K562 (cell line): ENCODE data around the gene UGT2A1. TPM values are rescaled to one million over a fixed set of nuclear protein-coding genes. Genes with fewer than 3 reads are reported as not detected.
"Not testable (repeated sequence)": the region's sequence is repeated elsewhere in the genome, so short reads cannot be mapped to it uniquely, and the experiment has no call there.

Experiments used
- ATAC-seq: fragments of 200-7000 bp; cut with Tn5 transposase; 3 replicates; pipeline ENCODE4 v1.9.1; 2020; ENCODE audit warnings: moderate library complexity
- BruUV-seq: library from RNA; stranded (reverse); fragments of 400-500 nt; replicated peaks from 2 replicates; lab custom pipeline; 2021; lab: Mats Ljungman, UMichigan
- CTCF ChIA-PET: fragments of 300-600 bp; formaldehyde crosslinking; extraction: SDS; loops from one replicate; lab custom pipeline; 2021; ENCODE audit warnings: low intra/inter-chr PET ratio; lab: Yijun Ruan, JAX
- POLR2A ChIA-PET: fragments of 300-600, 350-650 bp; sonication (Branson Sonifier 250); formaldehyde crosslinking; extraction: SDS; loops from one replicate; lab custom pipeline; 2021; ENCODE audit warnings: antibody characterized with exemption, inconsistent platforms; lab: Yijun Ruan, JAX
- DNase-seq, 4 experiments: peaks; one replicate each; pipeline versions ENCODE4 v3.0.0 to v3.0.0-alpha.2; 2011 to 2018; ENCODE audit warnings: low spot score in 3 of 4, mixed read lengths in 3 of 4; ENCODE audit errors: extremely low read depth in 1 of 4
- FAIRE-seq: peaks from 2 replicates; lab custom pipeline; 2011; peaks lifted over from hg19 to GRCh38; lab: Jason Lieb, UNC
- H2AFZ ChIP-seq: 2 replicates; pipeline ENCODE4 v1.6.0; 2011; ENCODE audit warnings: low read depth, low read length, control low read depth, inconsistent platforms
- H3K27ac ChIP-seq: fragments of 200-600 bp; 3 replicates; pipeline ENCODE4 v1.8.0; 2011; ENCODE audit warnings: low read depth, mild to moderate bottlenecking, control low read depth, inconsistent platforms, low read length, moderate library complexity, mixed read lengths; ENCODE audit errors: extremely low read depth
- H3K27me3 ChIP-seq, 2 experiments: fragments of 300-600 bp in 1 of 2; 2 replicates in 1 of 2; 3 replicates in 1 of 2; pipeline versions ENCODE4 v1.6.0 to v1.8.0; 2011; ENCODE audit warnings: inconsistent platforms in 2 of 2, low read length in 2 of 2, mild to moderate bottlenecking in 1 of 2, mixed read lengths in 1 of 2, moderate library complexity in 1 of 2; ENCODE audit not compliant: control insufficient read depth in 2 of 2, insufficient read depth in 2 of 2
- H3K36me3 ChIP-seq: fragments of 300-600 bp; 3 replicates; pipeline ENCODE4 v1.8.0; 2011; ENCODE audit warnings: mild to moderate bottlenecking, low read length, inconsistent platforms; ENCODE audit not compliant: control insufficient read depth, insufficient read depth
- H3K4me1 ChIP-seq, 2 experiments: fragments of 200-600 bp in 1 of 2; replicated peaks in 1 of 2; 2 replicates in 1 of 2; 3 replicates in 1 of 2; pipeline versions ENCODE4 v1.5.1 to v1.8.0; 2011; ENCODE audit warnings: inconsistent platforms in 2 of 2, low read length in 2 of 2, mild to moderate bottlenecking in 1 of 2, mixed read lengths in 1 of 2, moderate library complexity in 1 of 2; ENCODE audit not compliant: control insufficient read depth in 2 of 2, insufficient read depth in 2 of 2
- H3K4me2 ChIP-seq: 2 replicates; pipeline ENCODE4 v1.6.1; 2011; ENCODE audit warnings: low read length, control low read depth, inconsistent platforms, mixed read lengths; ENCODE audit not compliant: insufficient read depth
- H3K4me3 ChIP-seq: fragments of 200-600 bp; sonication (generic), shearing (Covaris generic); 2 replicates; pipeline ENCODE4 v1.5.1; 2016; ENCODE audit warnings: control low read depth, inconsistent platforms
- H3K79me2 ChIP-seq: fragments of 200-600 bp; 3 replicates; pipeline ENCODE4 v1.8.0; 2011; ENCODE audit warnings: low read length, inconsistent platforms; ENCODE audit not compliant: control insufficient read depth, insufficient read depth
- H3K9ac ChIP-seq, 2 experiments: 2 replicates each; pipeline versions ENCODE4 v1.6.0 to v1.6.1; 2011; ENCODE audit warnings: low read depth in 2 of 2, low read length in 2 of 2, control low read depth in 1 of 2, inconsistent platforms in 1 of 2, mild to moderate bottlenecking in 1 of 2, mixed read lengths in 1 of 2; ENCODE audit not compliant: insufficient read depth in 1 of 2
- H3K9me1 ChIP-seq: one replicate; pipeline ENCODE4 v1.6.0; 2011; ENCODE audit warnings: inconsistent platforms, mild to moderate bottlenecking, low read length, moderate library complexity; ENCODE audit not compliant: control insufficient read depth, insufficient read depth
- H3K9me3 ChIP-seq: replicated peaks from 2 replicates; pipeline ENCODE4 v1.5.1; 2011; ENCODE audit warnings: low read depth, low read length, inconsistent platforms; ENCODE audit not compliant: control insufficient read depth, insufficient read depth
- H4K20me1 ChIP-seq: replicated peaks from 2 replicates; pipeline ENCODE4 v1.6.1; 2011; ENCODE audit warnings: low read length, inconsistent platforms, mixed read lengths; ENCODE audit not compliant: control insufficient read depth, insufficient read depth
- ZNF644 ChIP-seq: fragments of 200-800 bp; sonication (Bioruptor generic); IDR thresholded peaks from 2 replicates; pipeline ENCODE4 v1.6.1; 2016; ENCODE audit warnings: low read depth, missing genetic modification characterization, missing compliant biosample characterization
- WGBS: fragments of 100-300 bp; shearing (Covaris generic); methylation state at CpG from one replicate; pipeline ENCODE4 v1.1.6; 2016; ENCODE audit warnings: low coverage, mixed read lengths; ENCODE audit not compliant: insufficient coverage; ENCODE audit errors: missing lambda C conversion rate; 5-methylcytosine and 5-hydroxymethylcytosine counted together
- in situ Hi-C: fragments of 300-500 bp; cut with MboI; formaldehyde crosslinking; loops from 4 replicates; pipeline ENCODE4 v1.15.0; 2018; ENCODE audit warnings: inconsistent platforms, mixed read lengths
- intact Hi-C: fragments of 100-400 bp; cut with micrococcal nuclease; formaldehyde crosslinking; loops from 2 replicates; pipeline ENCODE4 v1.14.2; 2022
- polyA plus RNA-seq, 8 experiments: library from polyadenylated mRNA; depleted of rRNA in 4 of 8; stranded (reverse) in 5 of 8; unstranded in 3 of 8; fragments of >200 nt; fragmentation: Nextera tagmentation in 2 of 8; fragmentation: Illumina TruSeq in 1 of 8; extraction: Ambion mirVana in 2 of 8; extraction: Trizol in 1 of 8; gene quantifications; 2 replicates each; pipeline versions ENCODE4 v1.2.1 to v1.2.3, GENCODE V29; 2011 to 2014; ENCODE audit warnings: inconsistent platforms in 1 of 8, missing spikeins in 1 of 8
- total RNA-seq, 7 experiments: library from RNA; depleted of rRNA in 6 of 7; stranded (reverse); fragments of >200 nt in 6 of 7; fragmentation: Illumina TruSeq in 2 of 7; extraction: Trizol in 2 of 7; gene quantifications; 2 replicates each; pipeline versions ENCODE4 v1.2.1 to v1.2.3, GENCODE V29; 2011 to 2021; ENCODE audit warnings: low replicate concordance in 1 of 7

The UGT2A1 gene
- total and polyA plus RNA-seq, 9 of the 15 experiments (the other 6 are each of a cell fraction or from before 2014, with no cell fraction given): 0.03 TPM; not detected in 8

DNA sequence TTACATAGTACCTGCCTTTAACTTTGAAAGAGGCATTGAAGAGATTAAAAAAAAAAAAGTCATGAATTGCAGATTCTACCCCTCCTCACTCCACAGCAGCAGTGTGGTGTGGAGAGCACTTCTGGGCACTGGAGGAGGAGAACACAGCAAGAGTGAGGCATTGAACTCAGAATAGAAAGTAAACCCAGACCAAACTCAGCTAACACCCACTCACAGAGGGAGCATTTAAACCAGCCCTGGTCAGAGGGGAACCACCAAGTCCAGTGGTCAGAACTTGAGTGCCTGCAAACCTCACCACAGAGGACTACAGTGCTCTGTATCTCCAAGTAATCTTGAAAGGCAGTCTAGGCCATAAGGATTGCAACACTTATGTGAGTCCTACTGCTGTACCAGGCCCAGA, 15.6 kb upstream of the UGT2A1 start (continued):
- no peak for TF ChIP-seq ZNF644 (tag)

DNA sequence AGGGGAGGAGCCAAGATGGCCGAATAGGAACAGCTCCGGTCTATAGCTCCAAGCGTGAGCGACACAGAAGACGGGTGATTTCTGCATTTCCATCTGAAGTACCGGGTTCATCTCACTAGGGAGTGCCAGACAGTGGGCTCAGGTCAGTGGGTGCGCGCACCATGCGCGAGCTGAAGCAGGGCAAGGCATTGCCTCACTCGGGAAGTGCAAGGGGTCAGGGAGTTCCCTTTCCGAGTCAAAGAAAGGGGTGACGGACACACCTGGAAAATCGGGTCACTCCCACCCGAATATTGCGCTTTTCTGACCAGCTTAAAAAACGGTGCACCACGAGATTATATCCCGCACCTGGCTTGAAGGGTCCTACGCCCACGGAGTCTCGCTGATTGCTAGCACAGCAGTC, 11.0 kb upstream of the UGT2A1 start:
- H2AFZ ChIP-seq, H3K9me3 ChIP-seq, H3K4me1 ChIP-seq, H3K79me2 ChIP-seq, H4K20me1 ChIP-seq, H3K9ac ChIP-seq, in situ Hi-C loops, H3K9me1 ChIP-seq, H3K36me3 ChIP-seq, POLR2A ChIA-PET, FAIRE-seq, intact Hi-C loops, CTCF ChIA-PET, H3K4me3 ChIP-seq, ATAC-seq, H3K27ac ChIP-seq, H3K27me3 ChIP-seq, H3K4me2 ChIP-seq, BruUV-seq, DNase-seq: not testable (repeated sequence)
- WGBS: 0% methylated on average over 13 of the region's 22 CpGs

DNA sequence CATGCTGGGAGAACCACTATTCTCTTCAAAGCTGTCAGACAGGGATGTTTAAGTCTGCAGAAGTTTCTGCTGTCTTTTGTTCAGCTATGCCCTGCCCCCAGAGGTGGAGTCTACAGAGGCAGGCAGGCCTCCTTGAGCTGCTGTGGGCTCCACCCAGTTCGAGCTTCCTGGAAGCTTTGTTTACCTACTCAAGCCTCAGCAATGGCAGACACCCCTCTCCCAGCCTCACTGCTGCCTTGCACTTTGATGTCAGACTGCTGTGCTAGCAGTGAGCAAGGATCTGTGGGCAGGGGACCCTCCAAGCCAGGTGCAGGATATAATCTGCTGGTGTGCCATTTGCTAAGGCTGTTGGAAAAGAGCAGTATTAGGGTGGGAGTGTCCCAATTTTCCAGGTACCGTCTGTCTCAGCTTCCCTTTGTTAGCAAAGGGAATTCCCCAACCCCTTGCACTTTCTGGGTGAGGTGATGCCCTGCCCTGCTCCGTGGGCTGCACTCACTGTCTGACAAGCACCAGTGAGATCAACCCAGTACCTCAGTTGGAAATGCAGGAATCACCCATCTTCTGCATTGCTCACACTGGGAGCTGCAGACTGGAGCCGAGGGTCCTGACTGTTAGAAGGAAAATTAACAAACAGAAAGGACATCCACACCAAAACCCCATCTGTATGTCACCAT, 8.2 kb upstream of the UGT2A1 start:
- H3K9ac ChIP-seq, in situ Hi-C loops, H4K20me1 ChIP-seq, intact Hi-C loops, H3K27ac ChIP-seq, POLR2A ChIA-PET, CTCF ChIA-PET, H3K4me3 ChIP-seq, H2AFZ ChIP-seq, H3K36me3 ChIP-seq, DNase-seq, H3K9me3 ChIP-seq, H3K4me1 ChIP-seq, ATAC-seq, H3K4me2 ChIP-seq, BruUV-seq, H3K79me2 ChIP-seq, H3K9me1 ChIP-seq, H3K27me3 ChIP-seq, FAIRE-seq: not testable (repeated sequence)
- WGBS: 2% methylated on average over 4 of the region's 4 CpGs
